Heart left ventricle (tissue), 16 donors: ENCODE results near the gene TAF1D. TPM values are rescaled to one million over a fixed set of nuclear protein-coding genes. Genes with fewer than 3 reads are reported as not detected.

ENCODE experiments used
- ATAC-seq, 4 donors: fragments of 200-7000 bp; cut with Tn5 transposase; one replicate each; pipeline ENCODE4 v1.9.1; 2020 to 2022; ENCODE audit warnings: moderate library complexity in 4 of 4, mild to moderate bottlenecking in 3 of 4, moderate number of reproducible peaks in 1 of 4
- DNase-seq, 5 donors: peaks; one replicate each; pipeline ENCODE4 v3.0.0-alpha.2; 2020
- H3K27ac ChIP-seq, 12 donors: fragments of 200-600 bp; sonication (generic) in 4 of 12; one replicate each; pipeline versions ENCODE4 v1.5.0 to v1.8.0; 2016 to 2022; ENCODE audit warnings: mild to moderate bottlenecking in 2 of 12
- H3K27me3 ChIP-seq, 9 donors: fragments of 200-600 bp; sonication (generic) in 2 of 9; one replicate each; pipeline versions ENCODE4 v1.5.1 to v1.8.0; 2016 to 2022; ENCODE audit warnings: mild to moderate bottlenecking in 3 of 9
- H3K36me3 ChIP-seq, 9 donors: fragments of 200-600 bp; sonication (generic) in 2 of 9; one replicate each; pipeline versions ENCODE4 v1.5.0 to v1.8.0; 2018 to 2022; ENCODE audit warnings: mild to moderate bottlenecking in 2 of 9
- H3K4me1 ChIP-seq, 12 donors: fragments of 200-600 bp; sonication (generic) in 4 of 12; one replicate each; pipeline versions ENCODE4 v1.5.0 to v1.8.0; 2016 to 2022; ENCODE audit warnings: mild to moderate bottlenecking in 3 of 12
- H3K4me3 ChIP-seq, 12 donors: fragments of 200-600 bp; sonication (generic) in 4 of 12; one replicate each; pipeline versions ENCODE4 v1.5.0 to v1.8.0; 2017 to 2022; ENCODE audit warnings: mild to moderate bottlenecking in 9 of 12, moderate library complexity in 4 of 12
- H3K9me3 ChIP-seq, 12 donors: fragments of 200-600 bp; sonication (generic) in 4 of 12; one replicate each; pipeline versions ENCODE4 v1.5.0 to v1.8.0; 2016 to 2022; ENCODE audit warnings: mild to moderate bottlenecking in 1 of 12
- CTCF ChIP-seq, 12 donors: fragments of 200-600 bp; sonication (generic) in 4 of 12; IDR thresholded peaks; one replicate each; pipeline versions ENCODE4 v1.5.0 to v1.8.0; 2018 to 2022; ENCODE audit warnings: antibody characterized with exemption in 12 of 12, mild to moderate bottlenecking in 5 of 12
- POLR2A ChIP-seq, 2 donors: fragments of 450-650 bp; IDR thresholded peaks; one replicate each; pipeline ENCODE4 v1.6.1; 2017; ENCODE audit warnings: antibody characterized with exemption in 2 of 2, mild to moderate bottlenecking in 2 of 2, moderate library complexity in 2 of 2
- WGBS, 4 donors: extraction: QIAGEN DNeasy Blood & Tissue Kit in 2 of 4; methylation state at CpG; one replicate each; pipeline versions ENCODE4 v1.1.5 to v1.1.7; 2013 to 2018; 5-methylcytosine and 5-hydroxymethylcytosine counted together
- intact Hi-C, 10 donors: fragments of 100-400 bp; cut with DNase I; formaldehyde crosslinking; loops; one replicate each; pipeline versions ENCODE4 v1.11.1 to v1.14.2; 2022
- polyA plus RNA-seq, 2 donors: library from polyadenylated mRNA; stranded (reverse); fragments of 200-250 nt; gene quantifications; one replicate each; pipeline ENCODE4 v1.2.3, GENCODE V29; 2013
- total RNA-seq, 9 donors: library from RNA; depleted of rRNA in 2 of 9; stranded (reverse); fragments of >200 nt in 2 of 9; fragmentation: NEBNext Ultra II Directional in 3 of 9; extraction: Animal tissue kit (Norgen Biotek cat#: 25700) in 3 of 9; gene quantifications; one replicate each; pipeline versions ENCODE4 v1.1.0 to v1.2.4, GENCODE V29; 2016 to 2023
- donor health status: ischemic (EF 13 %, LVEDD 7.1; RV severe dilation, severe dysfunction).
- donor health status: healthy with polysubstance abuse.
- donor health status: DM: no; HTN: yes; CAD: no.
- donor health status: DM: no; HTN: no; CAD: no.
- donor health status: ischemic (EF 25% LVEDD 6.9; RV normal size, moderate dysfunction).
- donor health status: ischemic (EF 25% LVEDD 5.7; RV mildly dilated, moderate dysfunction).
- donor health status: healthy.
- donor health status: DM: yes; HTN: yes; CAD: no.
- donor health status: ischemic (EF 35%, LVEDD 5.7; RV mildly dilated, moderate dysfunction).
- donor health status: nonischemic (EF 11% LVEDD 7.7; RV severe dilation, severe dysfunction).
- donor health status: DM: yes; HTN: yes; CAD: no.
- donor health status: PGD.
- donor health status: ischemic (EF 29% LVEDD 5.4; RV normal size, mild dysfunction).
- donor health status: nonischemic (EF 23%, LVEDD 6.1; RV moderate dilation, normal function).

The TAF1D gene
- total and polyA plus RNA-seq, 11 donors, result 17.0 to 57.6 (median 36.8) TPM

- DNase-seq (no peak), ATAC-seq (no peak)
- intact Hi-C loops, result loop anchor here in 1 of 10 donors (5.0 kb wide), 1 partner anchor 62 kb away; no protein-coding TSS in a partner anchor
- Histone ChIP-seq H3K27me3 (no peaks in the 10 kb centered on the region), H3K9me3 (no peaks in the 10 kb centered on the region), H3K4me3 (no peak overlapping the region), H3K27ac (no peak overlapping the region), H3K36me3 (peaks cover 0 to 100% (median 100%) of the 10 kb centered on the region in 9 donors), H3K4me1 (peaks cover 0 to 12% (median 0%) of the 10 kb centered on the region in 12 donors)
- 88 to 89% (median 89%) methylated on average over 5 of the region's 5 CpGs for WGBS, 4 donors
- TF ChIP-seq POLR2A (IDR thresholded peaks at IDR 0.05) (no peak), CTCF (IDR thresholded peaks at IDR 0.05) (no peak)
These were observed 10.9 kb downstream of the TAF1D start for GRCh38 chr11:93730108-93731107.

- peak in 2 of 4 donors; percentile 20 to 21 for ATAC-seq
- H3K27me3 ChIP-seq, result no peaks in the 10 kb centered on the region
- peaks cover 0 to 12% (median 0%) of the 10 kb centered on the region in 12 donors for H3K4me1 ChIP-seq
- intact Hi-C loops, result no loop called here
- H3K4me3 ChIP-seq, result no peak overlapping the region
- H3K9me3 ChIP-seq, result no peaks in the 10 kb centered on the region
- no peak for TF ChIP-seq POLR2A (IDR thresholded peaks at IDR 0.05)
- TF ChIP-seq CTCF (IDR thresholded peaks at IDR 0.05), result no peak
- no peak for DNase-seq
- 89 to 96% (median 94%) methylated on average over 5 of the region's 5 CpGs for WGBS, 4 donors
- H3K36me3 ChIP-seq, result peaks cover 0 to 100% (median 96%) of the 10 kb centered on the region in 9 donors
- no peak overlapping the region for H3K27ac ChIP-seq
These were observed 12.1 kb downstream of the TAF1D start for GRCh38 chr11:93729129-93729616.

GRCh38 chr11:93728792-93729128 lies 12.5 kb downstream of the TAF1D start:
- no peak for TF ChIP-seq CTCF (IDR thresholded peaks at IDR 0.05)
- TF ChIP-seq POLR2A (IDR thresholded peaks at IDR 0.05), result no peak
- Histone ChIP-seq H3K4me3 (no peak overlapping the region), H3K36me3 (peaks cover 0 to 100% (median 94%) of the 10 kb centered on the region in 9 donors), H3K9me3 (no peaks in the 10 kb centered on the region), H3K27me3 (no peaks in the 10 kb centered on the region), H3K4me1 (peaks cover 0 to 8% (median 0%) of the 10 kb centered on the region in 12 donors), H3K27ac (no peak overlapping the region)
- DNase-seq (no peak), ATAC-seq (no peak)
- intact Hi-C loops, result no loop called here
- WGBS, 4 donors, result 95 to 97% (median 96%) methylated on average over 2 of the region's 2 CpGs
